ENCODE data around the gene ZNF222.

Gene ZNF222

GRCh38 chr19:44051650-44052402 is 26.6 kb downstream of the ZNF222 start, which contains the start of gene ZNF223:
ZNF223 (plus strand) TSS chr19:44052036; CDS start chr19:44055177, 3,141 bp downstream.
- H3K4me3 ChIP-seq (ENCODE audit: low read length), result peak within 1 kb of the TSS; percentile 78
- DNase-seq (ENCODE audit: low read depth), result peak; percentile 91
- no peak for TF ChIP-seq CTCF (conservative IDR thresholded peaks at IDR 0.05; ENCODE audit: low read length)

GRCh38 chr19:44055870-44056269 is 30.7 kb downstream of the ZNF222 start:
- no peak overlapping the region for H3K4me3 ChIP-seq (ENCODE audit: low read length)
- TF ChIP-seq CTCF (conservative IDR thresholded peaks at IDR 0.05; ENCODE audit: low read length), result no peak
- DNase-seq (ENCODE audit: low read depth), result no peak

- no peak for DNase-seq (ENCODE audit: low read depth)
- TF ChIP-seq CTCF (conservative IDR thresholded peaks at IDR 0.05; ENCODE audit: low read length), result no peak
- no peak overlapping the region for H3K4me3 ChIP-seq (ENCODE audit: low read length)
Observed at GRCh38 chr19:44059229-44059628, 34.0 kb downstream of the ZNF222 start.

- DNase-seq (ENCODE audit: low read depth), result no peak
- TF ChIP-seq CTCF (conservative IDR thresholded peaks at IDR 0.05; ENCODE audit: low read length), result no peak
- H3K4me3 ChIP-seq (ENCODE audit: low read length), result no peak overlapping the region
Observed at GRCh38 chr19:44061038-44061437, 35.9 kb downstream of the ZNF222 start.

GRCh38 chr19:44066305-44066704 is 41.1 kb downstream of the ZNF222 start:
- H3K4me3 ChIP-seq (ENCODE audit: low read length), result no peak overlapping the region
- no peak for DNase-seq (ENCODE audit: low read depth)
- TF ChIP-seq CTCF (conservative IDR thresholded peaks at IDR 0.05; ENCODE audit: low read length), result no peak

- no peak for TF ChIP-seq CTCF (conservative IDR thresholded peaks at IDR 0.05; ENCODE audit: low read length)
- H3K4me3 ChIP-seq (ENCODE audit: low read length), result no peak overlapping the region
- no peak for DNase-seq (ENCODE audit: low read depth)
Observed at GRCh38 chr19:44069415-44069814, 44.2 kb downstream of the ZNF222 start.

GRCh38 chr19:44071824-44072542 is 46.8 kb downstream of the ZNF222 start, which contains the start of gene ZNF284:
ZNF284 (plus strand) TSS chr19:44072159; CDS start chr19:44076390, 4,231 bp downstream.
- DNase-seq (ENCODE audit: low read depth), result peak; percentile 83
- H3K4me3 ChIP-seq (ENCODE audit: low read length), result peak within 1 kb of the TSS; percentile 97
- no peak for TF ChIP-seq CTCF (conservative IDR thresholded peaks at IDR 0.05; ENCODE audit: low read length)
